B cell (primary cell): Measurements from ENCODE around the gene DYNC2H1.

Experiments used
- EZH2 ChIP-seq: IDR thresholded peaks from 2 replicates; pipeline ENCODE4 v1.6.1; 2012; ENCODE audit warnings: borderline replicate concordance, low read depth, mild to moderate bottlenecking, moderate library complexity, low read length; ENCODE audit not compliant: insufficient read depth, poor library complexity, severe bottlenecking
- TF ChIP-seq, protein P1 (sequence below): fragments of 200-600 bp; IDR thresholded peaks from one replicate; pipeline ENCODE4 v1.8.0; 2022; ENCODE audit warnings: antibody characterized with exemption, mild to moderate bottlenecking

DNA sequence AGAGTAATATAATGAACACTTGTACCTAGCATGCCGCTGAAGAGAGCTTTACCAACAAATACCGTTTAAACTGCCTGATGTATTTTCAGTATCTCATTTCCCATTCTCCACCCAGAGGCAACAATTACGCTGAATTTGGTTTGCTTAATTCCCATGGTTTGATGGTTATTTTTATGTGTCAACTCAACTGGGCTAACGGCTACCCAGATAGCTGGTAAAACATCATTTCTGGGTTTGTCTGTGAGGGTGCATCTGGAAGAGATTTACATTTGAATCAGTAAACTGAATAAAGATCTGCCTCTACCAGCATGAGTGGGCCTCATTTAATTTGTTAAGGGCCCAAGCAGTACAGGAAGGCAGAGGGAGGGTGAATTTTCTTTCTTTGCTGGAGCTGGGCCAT is 377.9 kb downstream of the DYNC2H1 start:
- TF ChIP-seq, protein P1, sequence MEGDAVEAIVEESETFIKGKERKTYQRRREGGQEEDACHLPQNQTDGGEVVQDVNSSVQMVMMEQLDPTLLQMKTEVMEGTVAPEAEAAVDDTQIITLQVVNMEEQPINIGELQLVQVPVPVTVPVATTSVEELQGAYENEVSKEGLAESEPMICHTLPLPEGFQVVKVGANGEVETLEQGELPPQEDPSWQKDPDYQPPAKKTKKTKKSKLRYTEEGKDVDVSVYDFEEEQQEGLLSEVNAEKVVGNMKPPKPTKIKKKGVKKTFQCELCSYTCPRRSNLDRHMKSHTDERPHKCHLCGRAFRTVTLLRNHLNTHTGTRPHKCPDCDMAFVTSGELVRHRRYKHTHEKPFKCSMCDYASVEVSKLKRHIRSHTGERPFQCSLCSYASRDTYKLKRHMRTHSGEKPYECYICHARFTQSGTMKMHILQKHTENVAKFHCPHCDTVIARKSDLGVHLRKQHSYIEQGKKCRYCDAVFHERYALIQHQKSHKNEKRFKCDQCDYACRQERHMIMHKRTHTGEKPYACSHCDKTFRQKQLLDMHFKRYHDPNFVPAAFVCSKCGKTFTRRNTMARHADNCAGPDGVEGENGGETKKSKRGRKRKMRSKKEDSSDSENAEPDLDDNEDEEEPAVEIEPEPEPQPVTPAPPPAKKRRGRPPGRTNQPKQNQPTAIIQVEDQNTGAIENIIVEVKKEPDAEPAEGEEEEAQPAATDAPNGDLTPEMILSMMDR = no peak
- no peak for TF ChIP-seq EZH2
